GM12873 (cell line): ENCODE results near the gene GLRX.

ENCODE experiments used
- CTCF ChIP-seq: IDR thresholded peaks from 2 replicates; pipeline ENCODE4 v1.5.1; 2012; ENCODE audit warnings: low read depth, mild to moderate bottlenecking, moderate library complexity, low read length, control low read depth; ENCODE audit not compliant: insufficient read depth; ENCODE audit errors: missing control alignments

GLRX gene

GRCh38 chr5:95864456-95864855, 41.9 kb upstream of the GLRX start:
- TF ChIP-seq CTCF, result no peak

- no peak for TF ChIP-seq CTCF
Measured at GRCh38 chr5:95863383-95863757, 40.8 kb upstream of the GLRX start.

- TF ChIP-seq CTCF, result no peak
Measured at GRCh38 chr5:95862671-95863382, 40.3 kb upstream of the GLRX start.

GRCh38 chr5:95861864-95862561, 39.5 kb upstream of the GLRX start:
- TF ChIP-seq CTCF, result peak; percentile 20

GRCh38 chr5:95861221-95861863, 38.8 kb upstream of the GLRX start:
- TF ChIP-seq CTCF, result no peak

- no peak for TF ChIP-seq CTCF
Measured at GRCh38 chr5:95859661-95860060, 37.1 kb upstream of the GLRX start.
